ENCODE data around the gene GFRA1.

GFRA1 gene

DNA sequence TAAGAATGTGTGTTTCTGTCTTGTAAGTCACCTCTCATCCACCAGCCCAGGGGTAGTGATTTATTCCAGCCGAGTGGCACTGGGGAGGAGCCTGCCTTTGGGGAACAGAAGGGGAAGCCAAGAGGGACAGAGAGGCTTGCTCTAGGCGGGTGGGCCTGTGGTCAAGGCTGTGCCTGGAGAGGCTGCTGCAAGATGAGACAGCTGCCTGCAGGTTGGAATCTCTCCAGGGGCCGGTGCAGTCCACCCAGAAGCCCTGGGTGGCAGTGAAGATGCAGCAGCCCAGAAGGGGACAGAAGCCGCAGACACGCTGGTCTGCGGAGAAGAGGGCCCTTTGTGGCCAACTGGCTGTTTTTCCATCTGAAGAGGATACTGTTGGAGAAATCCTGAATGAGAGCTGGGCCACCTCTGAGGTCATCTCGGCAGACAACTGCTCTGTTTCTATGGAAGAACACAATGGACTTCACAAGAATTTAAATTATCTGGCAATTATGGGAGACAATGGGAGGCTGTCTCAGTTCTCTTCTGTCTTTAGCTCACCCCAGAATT is 175.7 kb downstream of the GFRA1 start:
- no peak for DNase-seq

DNA sequence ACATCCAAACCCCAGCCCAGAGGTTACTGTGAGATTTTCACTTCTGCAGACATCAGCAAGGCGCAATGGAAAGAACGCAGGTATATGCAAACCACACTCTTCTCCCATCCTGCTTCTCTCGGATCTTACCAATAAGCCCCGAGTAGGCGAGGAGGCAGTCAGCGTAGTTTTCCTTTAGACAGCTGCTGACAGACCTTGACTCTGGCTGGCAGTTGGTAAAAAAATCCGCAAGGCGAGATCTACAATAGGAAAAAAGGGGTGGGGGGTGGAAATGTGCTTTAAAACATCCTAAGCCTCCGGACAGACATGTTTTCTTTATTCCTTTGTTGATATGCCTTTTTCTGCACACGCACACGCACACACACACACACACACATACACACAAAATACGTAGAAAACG is 176.5 kb downstream of the GFRA1 start:
- no peak for DNase-seq

DNA sequence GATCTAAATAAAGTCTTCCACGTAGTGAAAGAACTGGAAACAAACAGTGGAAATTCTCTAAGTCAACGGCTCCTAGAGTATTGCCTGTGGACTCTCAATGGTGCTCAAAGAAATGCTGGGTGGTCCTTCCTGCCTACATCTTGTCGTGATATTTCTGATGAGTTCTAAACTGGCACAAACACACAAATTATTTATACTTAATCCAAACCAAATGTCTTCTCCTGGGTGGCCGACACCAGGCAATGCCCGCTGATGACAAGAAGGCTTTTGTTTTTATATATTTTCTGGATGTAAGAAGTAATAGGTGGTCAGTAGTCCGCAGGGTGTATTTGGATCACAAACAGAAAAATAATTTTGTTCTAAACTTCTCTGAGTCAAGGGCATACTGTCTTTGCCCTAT is 178.7 kb downstream of the GFRA1 start:
- no peak for DNase-seq

DNA sequence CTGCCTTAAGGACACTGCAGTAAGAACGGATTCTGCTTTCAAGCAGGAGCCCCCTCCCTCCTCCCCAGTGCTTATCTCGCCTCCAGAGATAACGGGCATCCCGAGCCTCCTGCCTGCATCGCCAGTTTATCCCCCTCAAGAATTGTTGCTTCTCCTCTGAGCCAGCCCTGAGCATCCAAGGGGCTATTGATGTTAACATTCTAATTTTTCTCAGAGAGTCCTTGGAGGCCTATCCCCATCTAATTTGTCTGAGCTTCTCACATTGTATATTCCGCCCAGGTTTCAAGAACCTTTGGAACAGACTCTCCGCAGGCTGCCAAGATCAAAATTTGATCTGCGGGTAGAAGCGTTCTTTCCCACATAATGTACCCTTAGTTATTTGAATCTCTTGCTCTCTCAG is 180.0 kb downstream of the GFRA1 start:
- DNase-seq: no peak

DNA sequence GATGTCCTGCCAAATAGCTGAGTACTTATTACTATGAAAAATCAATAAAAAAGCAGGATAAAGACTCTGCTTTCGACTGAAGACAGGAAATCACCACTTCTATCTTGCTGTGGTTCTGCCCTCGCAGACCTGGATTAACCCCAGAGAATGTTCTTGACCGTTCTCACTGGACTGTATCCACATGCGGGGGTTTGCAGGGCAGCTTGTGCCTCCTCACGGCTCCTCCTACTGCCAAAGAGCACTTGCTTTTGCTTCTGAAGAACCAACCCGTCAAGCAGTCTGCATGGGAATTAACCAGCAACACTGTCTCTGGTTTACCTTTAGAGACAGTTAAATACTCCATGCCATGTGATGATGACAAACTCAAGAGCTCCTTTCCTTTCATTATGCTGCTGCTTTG is 184.0 kb downstream of the GFRA1 start:
- no peak for DNase-seq

DNA sequence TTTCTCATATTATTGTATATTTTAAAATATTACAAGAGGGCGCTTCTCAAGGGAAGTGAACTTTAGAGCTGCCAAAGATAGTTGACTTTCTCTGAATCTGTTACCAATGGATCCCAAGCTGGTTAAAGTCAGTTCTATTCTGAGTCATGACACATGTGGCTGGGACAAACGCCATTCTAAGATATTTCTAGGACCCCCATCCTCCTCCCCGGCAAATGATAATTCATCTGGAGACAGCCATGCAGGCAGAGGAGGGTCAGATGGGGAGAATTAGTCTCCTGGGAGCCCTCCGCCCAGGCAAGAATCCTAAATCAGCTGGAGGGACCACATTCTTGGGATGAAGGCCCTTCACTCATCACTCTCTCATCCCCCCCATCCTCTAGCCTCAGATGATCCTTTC is 187.7 kb downstream of the GFRA1 start:
- no peak for DNase-seq

DNA sequence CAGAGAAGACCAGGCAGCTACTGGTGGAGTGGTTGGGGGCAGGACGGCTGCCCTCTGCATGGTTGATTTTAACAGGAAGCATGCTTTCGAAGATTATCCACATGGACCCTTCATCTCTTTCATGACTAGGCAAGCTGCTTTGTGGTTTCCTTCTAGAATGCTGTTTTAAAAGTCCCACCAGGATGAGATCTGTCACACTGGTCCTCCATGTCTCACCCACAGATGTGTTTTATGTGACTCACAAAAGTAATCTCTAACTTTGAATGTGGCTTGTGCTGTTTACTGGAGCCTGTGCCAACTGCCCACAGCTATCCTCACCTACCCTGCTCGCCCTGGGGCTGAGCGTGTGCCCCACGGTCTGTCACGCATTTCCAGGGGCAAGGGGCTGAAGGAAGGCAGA is 188.8 kb downstream of the GFRA1 start:
- no peak for DNase-seq

DNA sequence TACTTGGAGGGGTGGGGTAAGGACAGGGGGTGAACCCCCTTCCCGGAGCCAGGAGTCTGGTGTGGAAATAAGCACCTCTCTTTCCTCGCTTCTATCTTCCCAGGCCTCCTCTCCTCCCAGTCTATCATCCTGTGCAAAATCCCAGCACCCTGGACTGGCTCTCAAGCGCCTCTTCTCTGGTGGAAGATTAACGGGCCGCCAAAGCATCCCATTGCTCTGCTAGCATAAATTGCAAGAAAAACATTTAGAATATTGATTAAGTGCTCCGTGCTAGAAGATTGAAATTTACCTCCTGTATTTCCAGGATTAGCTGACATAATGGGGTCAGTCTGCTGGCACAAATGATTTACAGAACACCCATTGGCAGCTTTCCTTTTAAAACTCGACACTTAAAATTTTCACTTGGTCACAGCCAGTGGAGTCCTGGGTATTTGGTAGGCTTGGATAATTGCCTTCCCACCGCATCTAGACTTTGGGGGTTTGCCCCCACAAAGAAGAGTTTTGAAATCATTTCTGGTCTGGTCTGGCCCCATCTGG is 189.7 kb downstream of the GFRA1 start:
- no peak for DNase-seq

DNA sequence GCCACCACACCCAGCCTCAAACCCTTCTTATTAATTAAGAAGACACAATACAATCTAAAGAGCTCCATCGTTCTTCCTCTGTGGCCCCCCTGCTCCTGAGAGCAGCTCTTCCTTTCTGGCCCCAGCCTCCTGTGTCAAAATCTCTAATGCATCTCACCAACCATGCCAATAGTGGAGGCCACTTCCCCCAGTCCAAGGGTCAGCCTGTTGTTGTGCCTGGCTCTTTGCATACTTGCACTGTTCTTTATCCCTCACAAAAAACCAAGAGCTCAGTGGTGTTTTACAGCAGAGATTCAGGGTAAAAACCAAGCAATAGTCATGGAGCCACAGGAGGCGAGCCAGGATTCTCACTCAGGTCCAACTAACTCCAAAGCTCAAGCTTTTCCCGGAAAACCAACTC is 190.2 kb downstream of the GFRA1 start:
- no peak for DNase-seq

DNA sequence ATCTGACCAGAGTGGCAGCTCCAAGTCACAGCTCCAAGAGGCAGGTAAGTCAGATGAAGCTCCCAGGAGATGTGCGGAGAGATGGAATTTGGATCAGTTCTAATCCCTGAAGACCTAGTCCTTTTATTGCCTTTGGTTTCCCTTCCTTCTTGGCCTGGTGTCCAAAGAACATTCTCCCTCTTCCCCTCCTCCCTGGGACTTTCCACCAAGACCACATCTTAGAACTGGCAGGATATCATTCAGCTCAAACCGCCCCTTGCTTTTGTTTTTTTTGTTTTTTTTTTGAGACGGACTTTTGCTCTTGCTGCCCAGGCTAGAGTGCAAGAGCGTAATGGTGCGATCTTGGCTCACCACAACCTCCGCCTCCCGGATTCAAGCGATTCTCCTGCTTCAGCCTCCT is 190.8 kb downstream of the GFRA1 start:
- DNase-seq: no peak

DNA sequence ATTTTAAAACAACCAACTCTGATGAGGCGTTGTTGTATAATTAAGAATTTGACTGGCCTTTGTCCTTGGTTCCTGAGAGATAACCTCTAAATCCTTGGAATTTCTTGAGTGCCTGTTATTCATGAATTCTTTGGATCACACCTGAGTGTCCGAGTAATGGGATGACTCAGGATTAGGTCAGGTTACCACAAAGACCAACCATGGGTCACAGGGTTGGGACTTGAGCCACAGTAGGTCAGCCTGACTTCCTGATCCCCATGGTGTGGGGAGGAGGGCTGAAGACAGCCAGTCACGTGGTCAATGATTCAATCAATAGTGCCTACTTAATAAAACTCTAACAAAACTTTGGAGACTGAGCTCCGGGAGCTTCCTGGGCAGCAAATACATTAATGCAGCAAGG is 192.5 kb downstream of the GFRA1 start:
- no peak for DNase-seq

DNA sequence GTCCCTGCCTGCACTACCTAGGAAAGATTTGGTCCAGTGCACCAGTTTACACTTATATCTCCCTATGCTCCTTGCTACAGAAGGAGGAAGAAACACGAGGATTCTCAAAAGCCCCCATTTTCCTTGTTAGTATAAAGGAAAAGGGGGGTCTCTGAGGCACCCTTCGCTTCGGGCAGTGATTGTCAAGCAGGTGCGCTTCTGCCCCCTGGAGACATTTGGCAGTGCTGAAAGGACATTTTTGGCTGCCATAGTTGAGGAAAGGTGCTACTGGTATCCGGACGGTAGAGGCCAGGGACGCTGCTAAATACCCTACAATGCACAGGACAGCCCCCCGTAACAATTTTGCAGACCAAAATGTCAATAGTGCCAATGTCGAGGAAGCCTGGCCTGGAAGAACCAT is 193.7 kb downstream of the GFRA1 start:
- DNase-seq: no peak

DNA sequence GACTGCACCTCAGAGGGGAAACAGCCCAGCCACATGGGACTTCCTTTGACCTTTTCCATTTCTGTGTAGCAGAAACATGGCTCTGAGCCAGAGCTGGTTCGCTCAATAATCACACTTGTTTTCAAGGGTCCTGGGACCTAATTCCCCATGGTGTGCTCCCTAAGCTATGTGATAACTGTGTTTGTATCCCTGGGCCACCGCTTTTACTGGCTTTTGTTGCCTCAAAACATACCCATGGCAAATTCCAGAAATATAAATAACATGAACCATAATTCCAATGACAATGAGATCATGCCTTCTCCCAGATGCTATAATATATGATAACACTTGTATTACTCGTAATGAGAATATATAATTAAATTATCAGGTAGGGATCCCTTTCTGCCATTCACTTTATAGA is 196.4 kb downstream of the GFRA1 start:
- no peak for DNase-seq

DNA sequence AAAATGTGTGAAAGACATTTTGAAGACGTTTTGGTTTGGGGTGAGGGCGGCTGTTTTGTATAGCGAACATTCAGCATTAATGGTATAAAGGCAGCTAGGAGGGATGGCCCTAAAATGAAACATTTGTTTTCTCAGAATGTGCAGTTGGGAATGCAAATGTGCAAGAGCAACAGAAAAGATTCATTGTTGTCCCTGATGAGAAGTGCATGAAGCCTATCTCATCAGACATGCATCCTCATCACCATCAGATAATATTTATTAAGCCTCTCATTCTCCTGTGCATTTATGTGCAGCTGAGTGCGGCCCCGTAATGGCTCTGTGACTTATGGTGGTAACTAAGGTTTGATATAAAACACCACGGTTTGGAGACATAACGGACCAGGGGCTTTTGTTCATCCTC is 199.5 kb downstream of the GFRA1 start:
- DNase-seq: no peak

DNA sequence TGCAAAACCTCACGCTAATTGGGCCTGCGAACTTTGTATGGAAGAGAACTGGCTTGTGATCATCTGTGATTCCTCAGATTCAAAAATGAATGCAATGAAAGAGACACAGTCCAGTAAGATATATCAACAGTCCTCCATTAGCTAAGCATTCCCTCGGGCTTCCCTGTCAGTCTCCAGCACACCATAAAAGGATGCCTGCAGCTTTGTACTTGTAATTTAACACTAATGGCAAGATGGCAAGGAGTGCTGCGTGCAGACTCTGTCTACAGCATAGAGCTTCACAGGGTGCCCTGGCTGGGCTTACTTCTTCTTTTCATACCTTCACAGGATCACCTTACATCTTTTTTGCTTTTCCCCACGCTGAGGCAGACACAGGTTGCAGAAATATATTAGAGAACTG is 200.0 kb downstream of the GFRA1 start:
- DNase-seq: no peak

DNA sequence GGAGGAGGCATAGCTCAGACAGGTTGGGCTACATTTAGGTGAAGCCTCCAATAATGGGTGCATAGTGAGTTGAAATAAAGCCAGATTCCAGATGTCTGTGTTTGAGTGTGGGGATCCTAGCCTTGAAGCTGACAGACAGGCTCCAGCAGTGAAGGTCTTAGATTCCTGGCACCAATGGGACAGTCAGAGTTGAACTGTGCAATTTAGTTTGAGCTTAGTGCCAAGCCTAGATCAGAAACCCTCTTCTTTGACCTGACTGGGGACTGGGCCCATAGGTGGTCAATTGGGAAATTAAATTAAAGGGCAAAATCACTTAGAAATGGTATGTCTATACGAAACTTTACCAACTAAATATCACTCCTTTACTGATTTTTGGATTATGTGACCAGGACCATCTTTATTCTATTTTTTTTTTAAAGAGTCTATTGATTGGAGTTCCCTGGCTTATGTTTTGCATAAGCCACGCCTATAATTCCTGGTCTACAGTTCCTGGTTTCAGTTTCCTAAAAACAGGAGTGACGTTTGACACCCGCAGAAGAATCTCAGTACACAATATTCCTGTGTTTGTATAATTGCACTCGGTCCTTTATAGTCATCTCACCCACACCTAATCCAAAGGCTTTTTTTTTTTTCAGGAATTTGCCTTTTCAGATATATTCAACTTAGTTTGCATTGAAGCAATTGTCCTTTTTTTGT is 201.4 kb downstream of the GFRA1 start:
- DNase-seq: no peak

DNA sequence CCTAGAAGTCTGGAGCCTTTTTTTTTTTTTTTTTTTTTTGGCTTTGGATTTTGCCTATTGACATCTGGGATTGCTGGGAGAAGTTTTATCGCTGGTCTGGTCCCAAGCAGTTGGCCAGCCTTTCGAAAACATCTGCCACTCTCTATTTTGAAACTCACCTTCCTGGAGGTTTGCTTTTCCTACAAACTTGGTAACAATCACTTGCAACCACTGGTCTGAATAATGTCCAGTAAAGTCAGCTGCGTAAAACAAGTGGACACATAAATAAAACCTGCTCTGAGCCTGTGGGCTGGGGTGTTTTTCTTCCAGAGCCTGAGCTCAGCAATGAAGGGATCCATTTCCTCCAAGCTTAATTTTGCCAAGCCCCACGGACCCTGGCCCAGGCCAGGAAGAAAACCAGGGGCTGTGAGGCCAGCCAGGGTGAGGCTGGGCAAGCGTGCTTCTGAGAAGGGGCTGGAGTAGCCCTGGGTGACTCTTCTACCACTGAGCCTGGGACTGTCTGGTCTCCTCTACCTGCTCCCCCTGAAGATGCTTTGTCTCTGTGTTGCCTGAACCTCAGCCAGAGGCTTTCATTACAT is 202.2 kb downstream of the GFRA1 start:
- DNase-seq: no peak

DNA sequence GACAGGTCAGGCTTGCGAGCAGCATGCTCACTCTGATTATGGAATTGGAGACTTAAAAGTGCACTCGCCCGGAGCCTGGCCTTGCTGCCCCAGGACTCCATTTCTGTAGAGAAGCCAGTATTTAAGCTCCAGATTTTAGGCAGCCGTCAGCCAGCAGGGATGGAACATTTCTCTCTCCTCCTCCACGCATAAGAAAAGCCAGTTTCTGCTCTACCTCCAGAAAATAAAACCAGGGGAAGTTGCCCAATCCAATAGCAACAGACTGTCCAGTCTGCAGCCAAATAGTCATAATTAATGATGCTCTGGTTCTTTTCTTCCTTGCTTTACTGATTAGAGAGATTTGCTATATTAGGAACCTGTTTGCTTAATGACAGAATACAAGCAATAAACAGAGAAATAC is 203.2 kb downstream of the GFRA1 start:
- no peak for DNase-seq

DNA sequence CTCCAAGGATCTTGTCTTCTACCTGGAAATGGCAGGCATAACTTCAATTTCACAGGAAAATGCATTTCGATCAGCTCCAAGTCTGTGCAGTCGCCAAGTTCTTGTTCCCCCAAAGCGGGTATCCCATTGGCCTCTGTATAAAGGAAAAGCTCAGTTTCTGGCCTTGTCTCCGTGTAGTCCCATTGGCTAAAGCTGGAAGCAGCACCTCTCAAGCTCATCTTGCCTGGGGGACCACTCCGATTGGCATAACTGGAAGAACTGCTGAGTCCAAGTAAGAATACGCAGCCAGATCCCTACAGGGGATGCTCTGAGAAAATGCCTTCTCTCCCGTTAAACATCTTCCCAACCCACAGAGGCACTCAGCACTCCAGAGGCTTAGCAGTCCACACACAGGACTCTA is 205.2 kb downstream of the GFRA1 start:
- no peak for DNase-seq

DNA sequence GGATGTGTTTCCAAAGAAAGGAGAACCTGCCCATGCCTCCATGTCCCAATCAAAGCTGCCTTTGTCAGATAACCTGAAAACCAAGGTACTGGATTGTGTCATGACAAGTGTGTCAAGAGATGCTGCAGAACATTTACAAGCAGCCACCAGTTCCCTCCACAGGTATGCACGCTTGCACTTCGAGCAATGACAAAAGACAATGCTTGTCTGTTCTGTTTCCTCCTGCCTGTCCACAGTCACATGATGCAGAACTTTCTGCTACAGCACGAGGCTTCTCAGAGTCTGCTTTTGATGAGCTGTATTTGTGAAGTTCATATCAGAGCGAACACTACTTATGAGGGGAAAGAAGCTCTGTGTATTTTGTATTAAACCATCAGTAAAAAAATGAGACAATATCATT is 209.9 kb downstream of the GFRA1 start:
- DNase-seq: no peak

DNA sequence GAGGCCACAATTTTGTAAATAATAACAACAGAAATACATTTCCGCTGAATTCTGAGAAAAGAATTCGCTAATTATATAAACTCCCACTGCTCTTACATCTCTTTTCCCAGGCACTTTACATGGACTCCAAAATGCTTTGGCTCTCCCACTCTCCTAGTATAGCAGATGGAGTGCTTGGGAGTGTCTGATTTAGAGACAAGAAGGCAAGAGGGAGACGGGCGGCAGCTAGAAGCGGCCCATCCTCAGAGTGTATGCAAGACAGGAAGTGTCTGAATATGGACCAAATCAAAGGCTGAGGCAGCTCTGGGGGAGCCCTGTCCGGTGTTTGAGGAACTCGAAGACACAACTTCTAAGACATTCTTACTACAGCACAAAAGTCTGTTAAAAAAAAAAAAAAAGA is 212.1 kb downstream of the GFRA1 start:
- no peak for DNase-seq

DNA sequence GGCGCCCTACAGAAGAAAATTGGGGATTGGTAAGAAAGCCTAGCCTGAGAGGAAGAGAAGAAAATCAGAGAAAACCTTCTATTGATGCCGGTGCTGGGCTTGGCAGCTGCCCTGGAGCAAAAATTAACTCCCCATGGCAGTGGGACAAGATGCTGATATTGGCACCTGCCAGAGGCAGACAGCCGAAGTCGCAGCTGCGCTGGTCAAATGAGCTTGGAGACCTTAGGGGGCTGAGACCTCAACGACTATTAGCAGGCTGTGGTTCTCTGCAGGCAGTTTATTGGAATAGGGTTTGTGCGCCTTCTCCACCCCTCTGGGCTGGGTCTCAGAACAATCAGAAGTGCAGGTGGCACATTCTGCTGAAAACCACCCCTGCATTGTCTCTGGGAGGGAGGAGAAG is 213.7 kb downstream of the GFRA1 start:
- DNase-seq: no peak

DNA sequence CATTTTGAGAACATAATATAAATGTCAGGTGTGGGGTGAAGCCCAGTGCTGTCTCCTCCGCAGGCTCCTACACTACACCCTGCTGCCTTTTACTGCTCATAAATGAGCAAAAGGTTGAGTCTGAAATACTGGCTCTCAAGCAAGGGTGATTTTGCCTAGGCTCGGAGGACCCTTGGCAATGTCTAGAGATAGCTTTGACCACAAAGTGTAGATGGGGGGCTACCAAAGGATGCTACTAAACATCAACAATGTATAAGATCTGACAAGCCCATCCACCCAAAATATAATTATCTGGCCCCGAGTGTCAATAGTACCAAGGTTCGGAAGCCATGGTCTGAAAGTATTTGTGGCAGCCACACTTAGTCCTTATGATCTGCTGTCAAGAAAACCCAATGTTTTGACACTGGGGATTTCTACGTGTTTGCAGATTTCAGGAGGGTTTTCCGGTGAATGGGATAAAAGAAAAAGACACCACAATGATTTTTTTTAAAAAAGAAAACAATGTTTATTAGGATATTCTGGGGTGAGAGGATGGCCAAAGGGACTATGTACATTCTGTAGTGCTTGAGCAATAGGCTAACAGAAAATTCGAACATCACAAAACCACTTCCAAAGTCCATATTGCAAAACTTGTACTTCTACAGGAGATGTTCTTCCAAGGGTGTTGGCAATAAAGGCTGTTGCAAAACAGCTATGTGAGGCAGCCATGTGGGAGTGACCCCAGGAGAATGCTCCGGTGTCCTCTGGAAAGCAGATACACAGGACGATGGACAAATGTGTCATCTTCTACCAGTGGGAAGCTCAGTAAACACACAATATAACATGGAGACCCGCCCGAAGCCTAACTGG is 216.3 kb downstream of the GFRA1 start:
- DNase-seq: no peak

DNA sequence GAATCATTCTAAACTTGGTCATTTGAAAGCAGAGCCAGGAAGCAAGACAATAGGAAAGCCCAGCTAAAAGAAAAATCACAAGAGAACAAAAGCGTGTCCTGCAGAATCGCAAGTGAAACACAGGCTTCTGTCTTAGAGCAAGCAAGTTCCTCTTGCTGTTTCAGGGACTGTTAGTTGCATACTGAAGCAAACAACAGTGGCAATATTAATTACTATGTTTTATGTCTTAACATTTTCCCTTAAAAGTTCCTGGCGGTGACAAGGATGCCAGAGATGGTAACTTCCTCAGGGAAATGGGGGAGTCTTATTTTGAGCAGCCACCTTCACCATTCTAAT is 217.1 kb downstream of the GFRA1 start:
- DNase-seq: no peak

Measured in hematopoietic multipotent progenitor cell treated with erythropoietin and hydrocortisone succinate and interleukin-3 and kit ligand, for 6 days (in vitro differentiated cells).